Measurements from ENCODE around the gene MRPS15.
"Not testable (repeated sequence)": the region's sequence is repeated elsewhere in the genome, so short reads cannot be mapped to it uniquely, and the experiment has no call there.

- not testable (repeated sequence) for TF ChIP-seq CTCF (IDR thresholded peaks at IDR 0.05); ZFX (IDR thresholded peaks at IDR 0.05; ENCODE audit: borderline replicate concordance)
Observed at GRCh38 chr1:36477615-36478014, 13.4 kb upstream of the MRPS15 start.

Measured in 22Rv1 (cell line).